HG02973 (cell line): Measurements from ENCODE around the gene CALML4.
A peak's percentile ranks its signal among the peaks of the same experiment; 100 is the strongest.
"Not testable (repeated sequence)": the region's sequence is repeated elsewhere in the genome, so short reads cannot be mapped to it uniquely, and the experiment has no call there.

ENCODE experiments used
- ATAC-seq: cut with Tn5 transposase; IDR thresholded peaks from one replicate; pipeline ENCODE4 v1.9.1; 2021; ENCODE audit warnings: moderate library complexity; ENCODE audit not compliant: unreplicated experiment

Gene CALML4, protein sequence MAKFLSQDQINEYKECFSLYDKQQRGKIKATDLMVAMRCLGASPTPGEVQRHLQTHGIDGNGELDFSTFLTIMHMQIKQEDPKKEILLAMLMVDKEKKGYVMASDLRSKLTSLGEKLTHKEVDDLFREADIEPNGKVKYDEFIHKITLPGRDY

GRCh38 chr15:68204776-68205557 is at the start of gene CALML4:
Gene CALML4 (minus strand): TSS chr15:68205332. CDS start chr15:68205247, 85 bp downstream.
- no peak for ATAC-seq

DNA sequence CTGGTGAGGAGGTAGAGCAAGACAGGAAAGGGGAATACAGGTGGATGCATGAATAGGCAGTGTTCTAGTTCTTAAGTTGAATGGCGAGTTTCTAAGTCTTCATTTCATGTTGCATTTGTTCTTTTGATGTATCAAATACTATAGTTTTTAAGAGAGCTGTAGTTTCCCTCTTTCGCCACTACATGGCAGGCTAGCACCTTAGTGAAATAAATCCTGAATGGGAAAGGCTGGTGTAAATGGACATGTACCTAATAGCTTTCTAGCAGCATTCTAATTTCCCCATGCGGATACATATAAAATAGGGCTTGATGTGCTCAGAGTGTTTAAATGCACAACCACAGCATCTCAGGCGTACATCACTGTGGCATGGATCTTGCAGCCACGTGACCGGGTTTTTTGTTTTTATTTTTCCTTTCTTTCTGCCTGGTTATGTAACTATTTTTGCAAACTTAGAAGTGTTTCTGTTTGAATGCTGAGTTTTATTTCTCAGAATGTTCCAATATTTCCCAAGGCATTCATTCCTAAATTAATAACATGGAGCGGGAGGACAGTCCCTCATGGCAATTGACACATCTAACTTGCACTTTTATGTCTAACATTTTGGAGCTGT is 47.9 kb upstream of the CALML4 start:
- no peak for ATAC-seq

DNA sequence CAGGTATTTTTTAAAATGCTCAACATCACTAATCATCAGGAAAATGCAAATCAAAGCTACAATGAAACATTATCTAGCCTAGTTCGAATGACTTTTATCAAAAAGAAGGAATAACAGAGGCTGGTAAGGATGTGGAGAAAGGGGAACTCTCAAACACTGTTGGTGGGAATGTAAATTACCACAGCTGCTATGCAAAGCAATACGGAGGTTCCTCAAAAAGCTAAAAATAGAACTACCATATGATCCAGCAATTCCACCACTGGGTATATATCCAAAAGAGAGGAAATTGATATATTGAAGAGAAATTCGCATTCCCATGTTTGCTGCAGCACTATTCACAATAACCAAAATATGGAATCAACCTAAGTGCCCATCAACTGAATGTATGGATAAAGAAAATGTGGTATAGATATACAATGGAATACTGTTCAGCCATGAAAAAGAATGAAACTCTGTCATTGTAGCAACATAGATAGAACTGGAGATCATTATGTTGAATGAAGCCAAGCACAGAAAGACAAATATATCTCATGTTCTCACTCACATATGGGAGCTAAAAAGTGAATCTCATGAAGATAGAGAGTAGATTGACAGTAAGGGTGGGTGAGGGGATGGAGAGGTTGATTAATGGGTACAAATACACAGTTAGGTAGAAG is 44.1 kb upstream of the CALML4 start:
- no peak for ATAC-seq

DNA sequence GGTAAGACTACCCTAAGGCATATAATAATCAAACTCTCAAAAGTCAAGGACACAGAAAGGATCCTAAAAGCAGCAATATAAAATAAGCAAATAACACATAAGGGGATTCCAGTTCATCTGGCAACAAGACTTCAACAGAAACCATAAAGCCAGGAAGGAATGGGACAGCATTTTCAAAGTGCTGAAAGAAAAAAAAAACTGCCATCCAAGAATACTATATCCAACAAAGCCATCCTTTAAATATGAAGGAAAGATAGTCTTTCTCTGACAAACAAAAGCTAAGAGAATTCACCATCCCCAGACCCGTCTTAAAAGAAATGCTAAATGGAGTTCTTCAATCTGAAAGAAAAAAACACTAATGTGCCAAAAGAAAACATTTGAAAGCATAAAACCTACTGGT is 39.1 kb upstream of the CALML4 start:
- ATAC-seq, result no peak

DNA sequence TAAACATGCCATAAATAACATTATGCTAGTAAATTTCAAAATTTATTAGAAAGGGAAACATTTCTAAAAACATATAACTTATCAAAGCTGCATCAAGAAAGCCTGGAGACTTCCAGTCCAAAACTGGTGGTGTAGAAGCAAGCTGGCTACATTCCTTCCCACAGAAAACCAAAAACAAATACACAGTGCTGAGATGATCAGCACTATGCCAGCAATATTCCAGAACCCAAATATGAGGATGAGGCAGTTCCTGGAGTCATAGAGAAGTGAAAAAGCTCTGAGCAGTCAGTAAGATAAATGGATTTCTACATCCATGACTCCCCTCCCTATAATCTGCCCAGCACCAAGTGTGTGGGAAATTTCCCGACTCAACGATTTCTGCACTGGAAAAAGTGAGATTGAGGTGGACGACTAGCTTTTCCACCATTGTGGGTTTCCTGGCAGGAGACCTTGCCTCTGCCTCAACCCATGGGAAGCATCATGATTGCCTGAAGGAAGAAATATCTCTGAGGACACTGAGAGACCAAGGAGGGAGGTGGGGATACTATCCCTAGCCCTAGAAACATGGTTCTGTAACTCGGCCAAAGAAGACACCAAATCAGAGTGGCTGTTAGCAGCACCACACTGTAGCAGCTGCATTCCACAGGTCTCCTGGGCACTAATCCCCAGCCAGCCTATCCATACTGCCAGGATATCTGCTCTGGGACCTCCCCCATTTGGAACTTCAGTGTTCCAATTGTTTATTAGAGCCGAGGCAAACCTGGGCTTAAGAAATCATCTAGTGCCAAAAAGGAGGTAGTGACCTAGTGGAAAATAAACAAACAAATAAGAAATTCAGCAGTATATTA is 36.2 kb upstream of the CALML4 start:
- ATAC-seq, result no peak

DNA sequence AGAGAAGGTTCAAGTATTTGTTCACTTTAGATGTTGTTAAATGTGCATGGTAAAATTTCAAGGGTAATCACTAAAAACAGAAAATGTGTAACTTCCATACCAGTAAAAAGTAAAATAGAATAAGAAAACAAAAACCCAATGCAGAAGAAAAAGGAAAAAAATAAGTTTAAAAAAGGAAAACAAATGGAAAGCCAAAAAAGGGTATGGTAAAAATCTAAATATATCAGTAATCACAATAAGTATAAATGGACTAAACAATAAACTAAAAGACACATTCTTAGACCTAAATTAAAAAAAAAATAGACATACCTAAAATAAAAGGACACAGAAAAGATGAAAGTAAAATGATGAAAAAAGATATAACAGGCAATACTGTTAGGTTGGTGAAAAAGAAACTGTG is 33.9 kb upstream of the CALML4 start:
- no peak for ATAC-seq

DNA sequence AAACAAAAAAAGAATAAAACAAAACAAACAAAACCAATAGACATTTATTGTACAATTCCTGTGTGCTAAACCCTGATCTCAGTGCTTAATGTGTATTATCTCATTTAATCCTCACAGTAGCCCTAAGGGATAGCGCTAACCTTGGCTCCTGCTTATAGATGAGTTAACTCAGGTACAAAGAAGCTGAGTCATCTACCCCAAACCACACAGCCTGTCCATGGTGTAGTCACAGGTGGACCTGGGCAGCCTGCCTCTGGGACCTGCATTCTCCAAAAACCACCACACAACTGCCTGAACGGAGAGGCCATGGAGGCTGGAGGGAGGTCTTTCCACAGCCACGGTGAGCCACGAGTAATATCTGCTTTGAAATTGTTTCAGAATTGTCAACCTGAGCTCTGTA is 29.9 kb upstream of the CALML4 start:
- ATAC-seq, result no peak

DNA sequence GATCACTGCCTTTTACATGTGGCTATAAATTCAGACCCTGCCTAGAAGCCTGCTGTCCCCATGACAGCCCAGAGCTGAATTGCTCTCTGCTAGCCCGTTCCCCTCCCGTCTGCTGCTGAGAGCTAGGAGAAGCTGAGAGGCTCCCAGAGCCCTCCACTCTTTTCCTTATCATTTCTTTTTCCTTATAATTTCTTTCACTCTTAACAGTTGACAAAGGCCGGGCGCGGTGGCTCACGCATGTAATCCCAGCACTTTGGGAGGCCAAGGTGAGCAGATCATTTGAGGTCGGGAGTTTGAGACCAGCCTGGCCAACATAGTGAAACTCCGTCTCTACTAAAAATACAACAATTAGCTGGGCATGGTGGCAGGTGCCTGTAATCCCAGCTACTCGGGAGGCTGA is 29.4 kb upstream of the CALML4 start:
- not testable (repeated sequence) for ATAC-seq

GRCh38 chr15:68234060-68234459 is 28.9 kb upstream of the CALML4 start:
- ATAC-seq, result no peak

DNA sequence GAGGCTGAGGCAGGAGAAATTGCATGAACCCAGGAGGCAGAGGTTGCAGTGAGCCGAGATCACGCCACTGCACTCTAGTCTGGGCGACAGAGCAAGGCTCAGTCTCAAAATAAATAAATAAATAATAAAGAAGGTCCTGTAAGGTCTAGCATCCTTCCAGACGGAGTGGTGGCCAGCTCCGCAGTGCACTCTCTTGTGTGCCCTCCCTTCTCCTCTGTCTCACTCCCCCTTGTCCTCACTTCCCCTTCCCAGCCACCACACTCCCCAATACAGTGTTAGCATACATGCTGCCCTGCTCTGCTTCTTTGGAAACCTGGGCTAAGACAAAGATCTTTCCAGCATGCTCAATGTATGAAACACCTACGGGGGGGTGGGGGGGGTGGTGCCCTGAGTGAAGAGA is 27.8 kb upstream of the CALML4 start:
- no peak for ATAC-seq

DNA sequence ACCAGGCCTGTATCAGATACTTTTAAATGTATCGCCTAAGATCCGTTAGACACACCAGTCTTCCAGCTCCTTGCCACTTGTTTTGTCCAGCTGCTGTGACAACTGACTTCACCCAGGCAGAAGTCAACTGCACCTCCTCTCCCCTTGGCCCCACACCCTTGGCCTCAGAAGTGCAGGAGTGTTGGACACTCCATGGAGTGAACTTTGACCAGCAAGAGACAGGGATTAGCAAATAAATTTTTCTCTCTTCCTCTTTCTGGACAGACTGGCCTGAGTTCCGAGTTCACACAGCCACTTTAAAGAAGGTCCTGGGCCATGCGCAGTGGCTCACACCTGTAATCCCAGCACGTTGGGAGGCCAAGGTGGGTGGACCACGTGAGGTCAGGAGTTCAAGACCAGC is 27.3 kb upstream of the CALML4 start:
- no peak for ATAC-seq

DNA sequence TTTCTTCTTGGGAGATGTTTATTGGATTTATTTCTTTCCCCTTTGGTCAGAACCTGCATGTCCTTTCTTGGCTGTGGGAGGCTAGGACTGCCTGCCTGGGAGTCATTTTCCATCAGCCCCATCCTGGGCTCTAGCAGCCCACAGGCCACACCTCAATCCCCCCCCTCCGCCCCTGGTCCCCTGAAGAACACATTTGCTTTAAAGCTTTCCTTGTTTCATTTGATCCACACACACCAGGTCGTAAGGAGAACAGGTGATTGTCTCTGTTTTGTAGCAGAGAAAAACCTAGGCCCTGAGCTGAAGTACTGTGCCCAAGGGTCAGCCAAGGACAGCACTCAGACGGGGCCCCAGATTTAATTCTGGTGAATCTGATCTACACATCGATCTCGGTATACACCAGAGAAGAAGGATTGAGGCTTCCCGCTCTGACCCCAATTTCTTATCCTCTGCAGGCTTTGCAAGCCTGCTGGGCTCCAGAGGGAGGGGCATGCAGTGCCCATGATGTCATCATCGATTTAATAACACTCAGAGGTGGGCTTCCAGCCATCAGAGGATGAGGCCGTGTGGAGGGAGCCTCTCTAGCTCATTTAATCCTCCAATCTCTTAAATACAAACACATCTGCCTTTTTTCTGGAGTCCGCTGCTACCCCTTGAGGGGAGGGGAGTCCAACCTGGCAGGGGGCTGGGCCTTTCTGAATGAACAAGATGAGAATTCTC is 26.1 kb upstream of the CALML4 start:
- no peak for ATAC-seq

GRCh38 chr15:68230157-68231100 is 25.3 kb upstream of the CALML4 start:
- no peak for ATAC-seq

GRCh38 chr15:68229386-68230156 is 24.4 kb upstream of the CALML4 start, which contains the start of gene CLN6:
Gene CLN6 (minus strand): TSS chr15:68229728. CDS start chr15:68229584, 144 bp downstream.
- peak; percentile 60 for ATAC-seq

GRCh38 chr15:68228971-68229385 is 23.8 kb upstream of the CALML4 start:
- ATAC-seq, result no peak

- ATAC-seq, result no peak
These were observed 23.2 kb upstream of the CALML4 start for GRCh38 chr15:68228143-68228970.

GRCh38 chr15:68227643-68228142 is 22.6 kb upstream of the CALML4 start:
- no peak for ATAC-seq
